GM13976 (cell line): ENCODE measurements around the gene ABCC2.
"Not testable (repeated sequence)": the region's sequence is repeated elsewhere in the genome, so short reads cannot be mapped to it uniquely, and the experiment has no call there.

Experiments used
- DNase-seq: peaks from one replicate; pipeline ENCODE4 v3.0.0; 2012; ENCODE audit warnings: low spot score
- CTCF ChIP-seq: IDR thresholded peaks from 2 replicates; pipeline ENCODE4 v1.5.1; 2012; ENCODE audit warnings: borderline replicate concordance, mild to moderate bottlenecking; ENCODE audit not compliant: insufficient read depth; ENCODE audit errors: extremely low read depth, missing control alignments, control extremely low read depth
- in situ Hi-C: fragments of 300-500 bp; cut with MboI; formaldehyde crosslinking; loops from one replicate; pipeline ENCODE4 v1.12.0; 2022; ENCODE audit warnings: low sequenced_read_pairs, mixed read lengths, inconsistent platforms; ENCODE audit not compliant: unreplicated experiment

ABCC2 gene

GRCh38 chr10:99880080-99880835 is 97.8 kb downstream of the ABCC2 start:
- in situ Hi-C loops, result no loop called here
- no peak for DNase-seq
- no peak for TF ChIP-seq CTCF

- TF ChIP-seq CTCF, result no peak
- in situ Hi-C loops, result no loop called here
- no peak for DNase-seq
These were observed 98.9 kb downstream of the ABCC2 start for GRCh38 chr10:99881371-99881770.

- no peak for TF ChIP-seq CTCF
- in situ Hi-C loops, result no loop called here
- DNase-seq, result no peak
These were observed 101.1 kb downstream of the ABCC2 start for GRCh38 chr10:99883523-99883922.

GRCh38 chr10:99888622-99889021 is 106.2 kb downstream of the ABCC2 start:
- in situ Hi-C loops, result no loop called here
- DNase-seq, result no peak

GRCh38 chr10:99894613-99895012 is 112.2 kb downstream of the ABCC2 start:
- TF ChIP-seq CTCF, result no peak
- no peak for DNase-seq
- in situ Hi-C loops, result no loop called here

More at GRCh38 chr10:99888622-99889021, 106.2 kb downstream of the ABCC2 start:
- TF ChIP-seq CTCF, result no peak

GRCh38 chr10:99895066-99895465 is 112.6 kb downstream of the ABCC2 start:
- DNase-seq, in situ Hi-C loops: not testable (repeated sequence)

- no peak for TF ChIP-seq CTCF
- DNase-seq, result no peak
- in situ Hi-C loops, result no loop called here
These were observed 113.4 kb downstream of the ABCC2 start for GRCh38 chr10:99895867-99896266.
